Activated CD4-positive, alpha-beta T cell treated with anti-CD3 and anti-CD28 coated beads, Interleukin-2, amount 50 U/mL, for 1 hour (primary cell): ENCODE results near the gene MRPL17.

ENCODE experiments used
- DNase-seq: peaks from one replicate; pipeline ENCODE4 v3.0.0-alpha.2; 2020

Gene MRPL17

DNA sequence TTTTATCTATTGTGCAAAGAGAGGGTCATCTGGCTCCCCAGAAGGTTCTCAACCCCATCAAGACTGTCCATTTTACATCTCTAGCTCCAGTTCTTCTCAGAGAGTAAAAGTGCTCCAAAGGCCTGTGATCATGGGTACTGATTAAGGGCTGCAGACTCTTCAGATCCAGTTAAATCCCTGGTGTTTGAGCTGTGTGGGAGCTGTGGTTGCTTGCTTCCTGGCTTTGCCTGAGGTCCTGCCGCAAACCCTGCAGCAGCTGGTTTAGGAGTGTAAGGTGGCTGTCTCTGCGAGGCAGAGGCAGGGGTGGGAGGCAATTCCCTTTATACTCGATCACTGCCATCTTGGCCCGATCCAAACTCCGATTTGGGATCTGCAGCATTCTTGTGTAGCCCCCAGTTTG is 1.2 kb downstream of the MRPL17 start:
- no peak for DNase-seq

- no peak for DNase-seq
Observed at GRCh38 chr11:6681505-6681904, 1.6 kb downstream of the MRPL17 start.

- no peak for DNase-seq
Observed at GRCh38 chr11:6677018-6677417, 6.1 kb downstream of the MRPL17 start.

DNA sequence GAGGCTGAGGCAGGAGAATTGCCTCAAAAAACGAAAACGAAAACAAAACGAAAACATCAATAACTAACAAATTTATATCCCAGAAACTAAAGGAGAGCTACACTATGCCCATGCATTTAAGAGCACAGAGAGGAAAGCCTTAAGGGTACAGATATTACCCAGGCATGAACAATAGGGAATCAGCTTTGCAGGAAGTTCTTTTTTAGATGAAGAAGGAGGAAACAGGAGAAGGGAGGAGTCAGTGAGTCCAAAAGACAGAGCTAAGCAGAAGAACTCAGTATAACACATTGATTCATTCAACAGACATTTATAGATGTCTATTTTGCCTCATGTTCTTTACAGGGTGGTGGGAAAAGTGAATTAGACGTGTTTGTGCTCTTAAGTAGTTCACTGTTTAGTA is 8.3 kb downstream of the MRPL17 start:
- DNase-seq = no peak

DNA sequence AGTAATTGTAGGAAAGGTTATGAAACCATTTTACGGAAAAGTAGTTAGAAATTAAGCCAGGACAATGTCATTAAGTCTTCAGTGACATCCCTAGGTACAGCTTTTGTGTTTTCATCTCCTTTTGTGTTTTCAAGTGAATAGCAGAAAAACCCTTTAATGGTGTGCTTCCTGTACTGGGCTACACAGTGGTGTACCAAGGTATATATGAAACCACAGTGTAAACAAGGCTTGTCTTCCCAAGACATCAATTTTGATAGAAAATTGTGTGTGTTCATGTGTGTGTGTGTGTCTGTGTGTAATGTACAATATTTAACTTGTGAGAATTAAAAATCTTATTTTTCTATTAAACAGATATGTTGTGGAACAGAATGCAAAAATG is 8.9 kb downstream of the MRPL17 start:
- no peak for DNase-seq

GRCh38 chr11:6673523-6674218 is 9.5 kb downstream of the MRPL17 start:
- DNase-seq = no peak

- no peak for DNase-seq
Observed at GRCh38 chr11:6671991-6672390, 11.1 kb downstream of the MRPL17 start.

- DNase-seq = no peak
Observed at GRCh38 chr11:6670202-6670830, 12.8 kb downstream of the MRPL17 start.

DNA sequence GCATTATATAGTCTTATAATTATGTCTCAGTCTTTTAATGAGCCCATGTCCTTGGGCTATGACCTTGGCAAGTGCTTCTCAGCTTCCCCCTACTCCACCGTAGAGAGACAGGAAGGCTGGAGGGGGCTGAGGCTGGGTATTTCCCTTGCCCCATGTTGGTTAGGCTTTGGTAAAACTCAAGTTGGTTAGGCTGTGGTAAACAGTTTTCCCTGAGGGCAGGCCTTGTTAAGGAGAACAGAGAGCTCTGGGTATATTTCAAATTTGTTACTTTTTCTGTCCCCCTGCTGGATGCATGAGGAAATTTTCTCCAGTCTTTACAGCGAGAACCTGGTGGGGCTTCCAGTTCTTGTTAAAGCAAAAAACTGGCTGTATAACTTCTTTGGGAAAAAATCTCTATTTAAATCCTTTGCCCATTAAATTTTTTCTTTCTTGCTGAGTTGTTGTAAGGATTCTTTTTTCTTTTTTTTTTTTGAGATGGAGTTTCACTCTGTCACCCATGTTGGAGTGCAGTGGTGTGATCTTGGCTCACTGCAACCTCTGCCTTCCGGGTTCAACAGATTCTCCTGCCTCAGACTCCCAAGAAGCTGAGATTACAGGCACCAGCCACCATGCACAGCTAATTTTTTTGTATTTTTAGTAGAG is 15.3 kb downstream of the MRPL17 start:
- no peak for DNase-seq

DNA sequence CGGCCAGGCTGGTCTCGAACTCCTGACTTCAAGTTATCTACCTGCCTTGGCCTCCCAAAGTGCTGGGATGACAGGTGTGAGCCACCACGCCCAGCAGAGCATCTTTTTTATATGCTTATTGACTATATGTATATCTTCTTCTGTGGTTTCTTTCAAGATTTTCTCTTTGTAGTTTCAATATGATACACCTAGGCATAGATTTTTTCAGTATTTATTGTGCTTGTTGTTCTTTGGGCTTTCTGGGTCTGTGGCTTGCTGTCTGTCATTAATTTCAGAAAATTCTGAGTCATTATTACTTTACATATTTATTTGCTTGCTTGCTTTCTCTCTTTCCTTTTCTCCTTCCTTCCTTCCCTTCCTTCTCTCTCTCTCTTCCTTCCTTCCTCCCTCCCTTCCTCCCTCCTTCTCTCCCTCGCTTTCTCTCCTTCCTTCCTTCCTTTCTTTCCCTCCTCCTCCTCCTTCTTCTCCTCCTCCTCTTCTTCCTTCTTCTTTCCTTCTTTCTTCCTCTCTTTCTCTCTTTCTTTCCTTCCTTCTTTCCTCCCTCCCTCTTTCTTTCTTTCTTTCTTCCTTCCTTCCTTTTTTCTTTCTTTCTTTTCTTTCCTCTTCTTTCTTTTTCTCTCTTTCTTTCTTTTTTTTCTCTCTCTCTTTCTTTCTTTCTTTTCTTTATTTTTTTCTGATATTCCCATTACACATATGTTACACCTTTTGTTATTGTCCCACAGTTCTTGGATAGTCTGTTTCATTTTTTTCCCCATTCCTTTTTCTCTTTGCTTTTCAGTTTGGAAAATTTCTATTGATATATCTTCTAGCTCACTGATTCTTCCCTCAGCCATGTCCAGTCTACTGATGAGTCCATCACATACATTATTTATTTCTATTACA is 16.6 kb downstream of the MRPL17 start:
- DNase-seq = no peak

DNA sequence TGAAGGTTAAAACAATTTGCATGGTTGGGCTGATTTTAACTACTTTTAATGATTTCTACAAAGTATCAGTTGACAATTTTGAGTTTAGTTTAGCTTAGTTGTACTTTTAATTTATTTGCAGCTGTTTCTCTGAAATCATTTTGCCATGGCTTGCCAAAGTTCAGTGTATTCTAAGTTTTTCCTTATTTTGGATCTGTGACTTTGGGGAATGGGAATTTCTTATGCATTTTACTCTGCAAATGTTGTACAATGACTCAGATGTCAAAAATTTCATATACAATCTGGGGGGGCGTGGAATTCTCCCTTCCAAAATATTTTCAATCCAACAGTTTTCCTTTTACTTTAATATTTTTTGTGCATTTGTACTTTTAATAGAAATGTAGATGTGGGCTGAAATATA is 18.6 kb downstream of the MRPL17 start:
- no peak for DNase-seq

GRCh38 chr11:6663794-6664469 is 19.2 kb downstream of the MRPL17 start:
- no peak for DNase-seq

- no peak for DNase-seq
Observed at GRCh38 chr11:6660712-6661111, 22.4 kb downstream of the MRPL17 start.

DNA sequence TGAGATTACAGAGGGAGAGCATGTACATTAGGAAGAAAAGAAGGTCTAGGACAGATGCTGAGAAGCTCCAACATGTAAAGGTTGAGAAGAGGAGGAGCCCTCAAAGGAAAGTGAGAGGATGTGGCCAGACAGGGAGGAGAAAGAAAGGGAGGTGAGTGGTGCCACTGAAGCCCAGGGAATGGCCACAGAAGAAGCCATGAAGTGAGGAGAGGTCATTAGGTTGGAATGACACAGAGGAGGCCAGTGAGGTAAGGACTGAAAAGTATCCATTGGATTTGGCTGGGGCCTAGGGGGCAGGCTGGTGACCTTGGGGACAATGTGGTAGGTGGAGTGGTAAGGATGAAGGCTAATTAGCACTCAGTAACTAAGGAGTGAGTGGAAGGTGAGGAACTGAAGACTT is 24.5 kb downstream of the MRPL17 start:
- no peak for DNase-seq

GRCh38 chr11:6657346-6657745 is 25.8 kb downstream of the MRPL17 start:
- DNase-seq = no peak

DNA sequence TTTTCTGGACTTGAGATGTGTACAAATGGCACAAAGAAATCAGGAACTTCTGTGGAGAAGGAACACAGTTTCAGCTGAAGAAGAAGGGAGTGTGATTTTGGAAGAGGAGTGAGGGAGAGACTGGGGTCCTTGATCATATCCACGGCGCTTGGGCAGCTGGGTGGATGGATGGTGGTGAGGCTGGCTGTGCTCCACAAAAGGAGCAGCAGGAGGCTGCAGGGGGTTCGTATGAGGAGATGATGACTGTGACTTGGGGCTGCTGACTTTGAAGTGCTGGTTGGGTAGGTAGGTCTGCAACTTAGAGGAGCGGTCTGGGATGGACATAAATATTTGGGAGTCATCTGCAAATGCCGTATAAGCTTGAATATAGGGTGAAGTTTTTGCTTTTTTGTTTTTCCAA is 26.2 kb downstream of the MRPL17 start:
- no peak for DNase-seq

- DNase-seq = no peak
Observed at GRCh38 chr11:6656584-6656915, 26.6 kb downstream of the MRPL17 start.

- DNase-seq = no peak
Observed at GRCh38 chr11:6655790-6656583, 27.2 kb downstream of the MRPL17 start, which contains the start of gene DCHS1. DCHS1 (minus strand) TSS chr11:6655809; CDS start chr11:6641613, 14,196 bp downstream.

- peak; percentile 26 for DNase-seq
Observed at GRCh38 chr11:6655020-6655789, 27.9 kb downstream of the MRPL17 start.

- no peak for DNase-seq
Observed at GRCh38 chr11:6654281-6655019, 28.7 kb downstream of the MRPL17 start.
